ENCODE measurements around the gene MED10.

MED10 gene

GRCh38 chr5:6398570-6399230 is 20.4 kb upstream of the MED10 start:
- no peak for DNase-seq

- DNase-seq: no peak
Measured at GRCh38 chr5:6397536-6398269, 19.4 kb upstream of the MED10 start.

- DNase-seq: no peak
Measured at GRCh38 chr5:6396836-6397535, 18.6 kb upstream of the MED10 start.

- no peak for DNase-seq
Measured at GRCh38 chr5:6396043-6396442, 17.7 kb upstream of the MED10 start.

GRCh38 chr5:6395621-6396020 is 17.3 kb upstream of the MED10 start:
- DNase-seq: no peak

GRCh38 chr5:6395102-6395445 is 16.7 kb upstream of the MED10 start:
- DNase-seq: no peak

- no peak for DNase-seq
Measured at GRCh38 chr5:6394429-6395101, 16.2 kb upstream of the MED10 start.

- no peak for DNase-seq
Measured at GRCh38 chr5:6393596-6394194, 15.3 kb upstream of the MED10 start.

GRCh38 chr5:6392561-6392960 is 14.2 kb upstream of the MED10 start:
- DNase-seq: no peak

- no peak for DNase-seq
Measured at GRCh38 chr5:6391151-6391550, 12.8 kb upstream of the MED10 start.

GRCh38 chr5:6389946-6390530 is 11.7 kb upstream of the MED10 start:
- DNase-seq: no peak

GRCh38 chr5:6389397-6389796 is 11.1 kb upstream of the MED10 start:
- DNase-seq: no peak

- DNase-seq: no peak
Measured at GRCh38 chr5:6387970-6388369, 9.6 kb upstream of the MED10 start.

GRCh38 chr5:6386271-6386670 is 7.9 kb upstream of the MED10 start:
- no peak for DNase-seq

- DNase-seq: no peak
Measured at GRCh38 chr5:6384856-6385255, 6.5 kb upstream of the MED10 start.

GRCh38 chr5:6383376-6383775 is 5.0 kb upstream of the MED10 start:
- DNase-seq: no peak

- DNase-seq: no peak
Measured at GRCh38 chr5:6379246-6379645, 899 bp upstream of the MED10 start.

- DNase-seq: no peak
Measured at GRCh38 chr5:6378766-6379103, 388 bp upstream of the MED10 start.

- DNase-seq: no peak
Measured at GRCh38 chr5:6377582-6377904, 804 bp downstream of the MED10 start.

GRCh38 chr5:6376974-6377520 is 1.3 kb downstream of the MED10 start:
- DNase-seq: no peak

- DNase-seq: no peak
Measured at GRCh38 chr5:6373081-6373846, 5.1 kb downstream of the MED10 start.
